ENCODE measurements around the gene LENG9.

- TF ChIP-seq CTCF (IDR thresholded peaks at IDR 0.05 in 4 of 5, conservative IDR thresholded peaks at IDR 0.05 in 1 of 5) (no peak), POLR2A (IDR thresholded peaks at IDR 0.05) (no peak)
These were observed 6.8 kb upstream of the LENG9 start for GRCh38 chr19:54470276-54470887.

Measured in gastrocnemius medialis (tissue), 4 donors.